HUES64 (cell line): ENCODE data around the gene PHYHD1. TPM values are rescaled to one million over a fixed set of nuclear protein-coding genes. Genes with fewer than 3 reads are reported as not detected.
A peak's percentile ranks its signal among the peaks of the same experiment; 100 is the strongest.

Source experiments
- H3K27ac ChIP-seq: 2 replicates; pipeline ENCODE4 v1.7.0; 2013; ENCODE audit warnings: low read depth, low read length, inconsistent platforms
- H3K27me3 ChIP-seq: 2 replicates; pipeline ENCODE4 v1.6.1; 2013; ENCODE audit warnings: mild to moderate bottlenecking, low read length; ENCODE audit not compliant: insufficient read depth
- H3K36me3 ChIP-seq: 2 replicates; pipeline ENCODE4 v1.6.1; 2013; ENCODE audit warnings: mild to moderate bottlenecking, low read length; ENCODE audit not compliant: insufficient read depth
- H3K4me1 ChIP-seq: 2 replicates; pipeline ENCODE4 v1.6.1; 2013; ENCODE audit warnings: mild to moderate bottlenecking, low read length, moderate library complexity; ENCODE audit not compliant: insufficient read depth
- H3K4me3 ChIP-seq: 2 replicates; pipeline ENCODE4 v1.5.1; 2013; ENCODE audit warnings: mild to moderate bottlenecking, low read length, moderate library complexity
- H3K9ac ChIP-seq: 2 replicates; pipeline ENCODE4 v1.6.1; 2013; ENCODE audit warnings: mild to moderate bottlenecking, low read depth, low read length
- H3K9me3 ChIP-seq: 2 replicates; pipeline ENCODE4 v1.6.1; 2013; ENCODE audit warnings: low read depth, low read length; ENCODE audit not compliant: insufficient read depth
- WGBS: fragments of 150-250, 120-280 bp; methylation state at CpG from one replicate; pipeline ENCODE4 v1.1.7; 2013; ENCODE audit warnings: missing lambda C conversion rate; 5-methylcytosine and 5-hydroxymethylcytosine counted together
- polyA plus RNA-seq, 2 experiments: library from polyadenylated mRNA; stranded (reverse); fragments of 50-300 nt; gene quantifications; one replicate each; pipeline ENCODE4 v1.2.3, GENCODE V29; 2013

Gene PHYHD1
- 7.6 TPM for polyA plus RNA-seq (2013, experiment 1 of 2)
- polyA plus RNA-seq (2013, experiment 2 of 2) = 9.9 TPM

DNA sequence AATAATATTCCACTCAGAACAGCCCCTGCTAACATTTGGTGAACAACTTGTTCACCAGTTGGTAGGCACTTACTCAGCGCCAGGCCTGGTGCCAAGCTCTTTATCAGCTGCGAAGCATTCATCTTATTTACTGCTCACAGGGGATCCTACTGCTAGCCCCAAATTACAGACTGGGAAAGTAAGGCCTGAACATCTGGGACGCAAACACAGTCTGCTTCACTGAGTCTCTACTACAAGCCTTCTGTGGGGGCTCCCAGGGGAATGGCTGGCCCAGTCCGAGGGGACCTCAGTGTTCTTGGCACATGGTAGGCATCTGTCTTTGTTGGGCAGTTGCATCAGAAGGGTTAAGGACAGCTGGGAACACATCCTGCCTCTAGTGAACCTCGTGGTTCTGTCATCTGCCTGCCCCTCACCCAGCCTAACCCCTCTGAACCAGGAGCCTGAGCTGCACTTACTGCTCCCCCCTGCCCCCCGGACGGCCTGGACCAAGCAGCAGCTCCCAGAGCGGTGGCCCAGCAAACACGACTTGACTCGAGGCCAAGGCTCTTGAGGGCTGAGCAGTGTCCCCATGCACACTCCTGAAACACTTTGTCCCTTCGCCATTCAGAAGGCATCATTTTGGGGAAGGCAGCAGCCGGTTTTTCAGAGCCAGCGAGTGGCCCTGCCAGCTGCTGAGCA is at the start of gene PHYHD1:
Gene PHYHD1 (plus strand): TSS at position 602 of the 678 bp plus-strand sequence. CDS start 1,342 bp downstream, outside the sequence.
- no peaks in the 10 kb centered on the region for H3K27me3 ChIP-seq
- WGBS = 84% methylated on average over 13 of the region's 13 CpGs
- H3K36me3 ChIP-seq = peaks cover 34% of the 10 kb centered on the region
- peaks cover 5% of the 10 kb centered on the region for H3K4me1 ChIP-seq
- peak within 1 kb of the TSS; percentile 80 for H3K27ac ChIP-seq
- no peaks in the 10 kb centered on the region for H3K9me3 ChIP-seq
- peak within 1 kb of the TSS; percentile 64; the same call in 1 of the 2 replicates for H3K9ac ChIP-seq
- H3K4me3 ChIP-seq = peak within 1 kb of the TSS; percentile 59

DNA sequence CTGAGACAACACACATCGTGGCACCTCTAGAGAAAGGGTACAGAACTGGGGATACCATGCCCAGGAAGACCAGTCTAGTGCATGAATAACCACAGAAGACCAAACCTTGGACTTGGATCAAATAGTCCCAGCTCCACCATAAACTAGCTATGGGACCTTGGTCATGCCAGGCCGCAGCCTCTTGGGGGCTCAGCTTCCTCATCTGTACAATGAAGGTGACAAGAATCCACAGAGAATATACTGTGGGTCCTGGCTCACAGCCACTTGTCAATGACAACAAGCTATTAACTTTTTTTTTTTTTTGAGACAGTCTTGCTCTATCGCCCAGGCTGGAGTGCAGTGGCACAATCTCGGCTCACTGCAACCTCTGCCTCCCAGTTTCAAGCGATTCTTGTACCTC is 42.9 kb upstream of the PHYHD1 start:
- Histone ChIP-seq H3K9ac (no peak overlapping the region), H3K36me3 (no peaks in the 10 kb centered on the region), H3K9me3 (no peaks in the 10 kb centered on the region), H3K27ac (no peak overlapping the region), H3K27me3 (no peaks in the 10 kb centered on the region), H3K4me1 (peaks cover 7% of the 10 kb centered on the region; the same call in 1 of the 2 replicates), H3K4me3 (no peak overlapping the region)
- WGBS = 97% methylated on average over 5 of the region's 5 CpGs

DNA sequence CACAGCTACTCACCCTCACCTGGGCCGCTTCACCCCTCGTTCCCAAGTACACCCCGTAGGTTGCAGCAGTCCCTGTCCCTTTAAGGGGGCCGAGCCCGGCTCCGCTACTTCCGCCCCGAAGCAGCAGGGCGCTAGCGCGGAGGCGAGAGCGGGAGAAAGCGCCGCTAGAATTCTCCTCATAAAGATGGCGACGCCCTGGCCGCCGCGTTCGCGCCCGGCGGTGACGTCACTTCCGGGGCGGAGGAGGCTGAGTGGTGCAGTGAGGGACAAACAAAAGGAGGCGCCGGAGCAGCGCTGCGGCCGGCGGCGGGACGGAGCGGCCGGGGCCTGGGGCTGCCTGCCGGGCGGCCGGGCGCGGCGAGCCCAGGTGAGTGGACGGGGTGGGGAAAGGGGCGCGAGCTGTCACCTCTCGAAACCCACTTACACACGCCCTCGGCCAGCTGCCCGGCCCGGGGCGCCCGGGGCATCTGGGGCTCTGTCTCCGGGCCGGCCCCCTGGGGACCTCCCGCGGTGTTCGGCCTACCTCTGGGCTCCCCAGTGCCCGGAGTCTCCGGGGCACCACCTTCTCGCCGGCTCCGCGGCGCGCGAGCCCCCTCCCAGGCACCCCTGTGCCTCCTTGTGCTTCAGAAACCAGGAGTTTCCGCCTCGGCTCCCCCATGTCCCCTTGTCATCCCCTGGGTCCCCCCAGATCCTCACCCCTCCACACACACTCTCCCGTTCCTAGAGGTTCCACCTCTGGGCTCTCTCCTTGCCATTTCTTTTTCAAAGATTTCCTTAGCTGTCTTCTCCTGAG is 38.7 kb upstream of the PHYHD1 start, which contains the start of the genes KYAT1 and LRRC8A:
Gene KYAT1 (minus strand): TSS at position 67 of the 793 bp plus-strand sequence. CDS start 36,545 bp downstream, outside the sequence.
Gene LRRC8A (plus strand): TSS at position 250 of the 793 bp plus-strand sequence. CDS start 25,032 bp downstream, outside the sequence.
- Histone ChIP-seq H3K9me3 (no peaks in the 10 kb centered on the region), H3K36me3 (peaks cover 24% of the 10 kb centered on the region), H3K4me1 (peaks cover 12% of the 10 kb centered on the region; the same call in 1 of the 2 replicates), H3K27me3 (no peaks in the 10 kb centered on the region), H3K4me3 (peak within 1 kb of the TSS; percentile 99), H3K9ac (peak within 1 kb of the TSS; percentile 95), H3K27ac (peak within 1 kb of the TSS; percentile 83)
- under 1% methylated on average over 70 of the region's 70 CpGs for WGBS

DNA sequence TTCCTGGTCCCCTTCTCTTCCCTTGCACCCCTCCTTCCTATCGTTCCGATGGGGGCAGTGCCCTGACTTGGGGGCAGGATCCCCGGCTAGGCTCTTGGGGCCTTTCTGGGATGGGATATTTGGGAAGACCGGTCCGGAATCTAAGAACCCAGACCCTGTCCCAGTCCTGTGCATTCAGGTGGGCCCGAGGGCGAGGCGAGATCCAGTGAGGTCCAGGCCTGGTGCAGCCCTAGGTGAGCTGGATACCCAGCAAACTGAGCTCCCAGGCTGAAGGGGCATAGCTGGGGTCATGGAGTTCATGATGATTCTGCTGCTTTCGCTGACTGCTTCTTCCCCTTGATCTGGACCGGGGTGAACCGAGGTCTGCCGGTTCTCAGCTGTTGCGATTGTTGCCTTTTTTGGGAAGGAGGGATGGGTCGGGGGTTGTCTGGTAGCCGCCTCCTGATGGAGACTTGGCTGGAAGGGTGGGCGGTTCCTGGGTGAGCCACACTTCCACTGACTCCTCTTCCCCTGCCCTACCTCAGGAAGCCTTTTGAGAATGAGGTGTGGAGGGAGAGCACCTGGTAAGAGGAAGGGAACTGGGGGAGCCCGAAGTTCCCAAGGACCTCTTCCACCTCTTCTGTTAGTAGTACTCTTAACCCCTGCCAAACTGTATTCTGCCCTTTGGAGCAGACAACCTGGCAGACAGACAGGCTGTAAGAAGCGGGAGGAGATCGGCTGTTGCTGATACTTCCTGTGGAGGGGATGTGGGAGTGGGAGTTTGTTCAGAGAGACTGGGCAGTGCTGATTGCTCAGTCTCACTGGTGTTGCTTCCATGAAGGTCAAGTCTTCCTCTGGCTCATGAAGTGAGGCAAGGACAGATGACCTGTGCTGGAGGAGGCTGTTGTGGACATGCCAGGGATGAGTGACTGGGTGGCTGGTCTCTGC is 37.8 kb upstream of the PHYHD1 start:
- H3K27me3 ChIP-seq = no peaks in the 10 kb centered on the region
- peak overlapping the region; percentile 75 for H3K27ac ChIP-seq
- peaks cover 28% of the 10 kb centered on the region for H3K36me3 ChIP-seq
- H3K4me3 ChIP-seq = peak overlapping the region; percentile 99
- 5% methylated on average over 15 of the region's 19 CpGs for WGBS
- no peaks in the 10 kb centered on the region for H3K9me3 ChIP-seq
- H3K4me1 ChIP-seq = peaks cover 15% of the 10 kb centered on the region; the same call in 1 of the 2 replicates
- H3K9ac ChIP-seq = peak overlapping the region; percentile 95

DNA sequence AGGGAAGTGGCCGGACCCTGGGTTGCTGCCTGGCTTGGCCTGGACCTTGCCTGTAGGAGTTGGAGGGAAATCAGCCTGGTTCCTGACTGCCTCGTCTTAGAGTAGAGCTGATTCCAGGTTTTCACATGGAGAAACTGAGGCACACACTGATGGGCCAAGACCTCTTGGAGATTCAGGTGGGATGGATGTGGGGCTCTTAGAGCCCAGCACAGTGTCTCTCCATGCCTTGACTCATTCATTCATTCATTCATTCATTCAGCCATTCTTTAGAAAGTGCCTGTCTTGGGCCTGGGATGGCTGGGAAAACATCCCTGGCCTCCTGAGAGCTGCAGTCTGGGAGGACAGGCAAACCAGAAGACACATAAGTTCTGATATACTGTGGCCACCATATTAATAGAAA is 36.6 kb upstream of the PHYHD1 start:
- Histone ChIP-seq H3K9ac (no peak overlapping the region), H3K27ac (no peak overlapping the region), H3K27me3 (no peaks in the 10 kb centered on the region), H3K4me1 (peaks cover 25% of the 10 kb centered on the region; the same call in 1 of the 2 replicates), H3K4me3 (no peak overlapping the region), H3K36me3 (peaks cover 33% of the 10 kb centered on the region), H3K9me3 (no peaks in the 10 kb centered on the region)
- 94% methylated on average over 2 of the region's 2 CpGs for whole genome bisulfite sequencing

DNA sequence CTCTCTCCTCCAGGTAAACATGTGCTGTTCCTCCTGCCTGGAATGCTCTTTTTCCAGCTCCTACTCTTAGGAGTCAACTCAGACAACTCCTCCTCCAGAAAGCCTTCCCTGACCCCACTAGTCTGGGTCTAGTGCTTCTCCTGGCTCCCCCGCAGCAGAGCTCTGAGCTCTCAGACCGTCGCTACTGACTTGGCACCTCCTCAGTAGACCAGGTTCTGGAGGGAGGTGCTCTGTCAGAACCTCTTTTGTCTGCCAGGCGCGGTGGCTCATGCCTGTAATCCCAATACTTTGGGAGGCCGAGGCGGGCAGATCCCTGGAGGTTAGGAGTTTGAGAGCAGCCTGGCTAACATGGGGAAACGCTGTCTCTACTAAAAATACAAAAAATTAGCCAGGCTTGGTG is 35.4 kb upstream of the PHYHD1 start:
- no peak overlapping the region for H3K9ac ChIP-seq
- H3K4me3 ChIP-seq = no peak overlapping the region
- H3K4me1 ChIP-seq = peaks cover 19% of the 10 kb centered on the region; the same call in 1 of the 2 replicates
- peaks cover 38% of the 10 kb centered on the region for H3K36me3 ChIP-seq
- WGBS = 89% methylated on average over 8 of the region's 8 CpGs
- no peaks in the 10 kb centered on the region for H3K9me3 ChIP-seq
- H3K27ac ChIP-seq = no peak overlapping the region
- H3K27me3 ChIP-seq = no peaks in the 10 kb centered on the region

DNA sequence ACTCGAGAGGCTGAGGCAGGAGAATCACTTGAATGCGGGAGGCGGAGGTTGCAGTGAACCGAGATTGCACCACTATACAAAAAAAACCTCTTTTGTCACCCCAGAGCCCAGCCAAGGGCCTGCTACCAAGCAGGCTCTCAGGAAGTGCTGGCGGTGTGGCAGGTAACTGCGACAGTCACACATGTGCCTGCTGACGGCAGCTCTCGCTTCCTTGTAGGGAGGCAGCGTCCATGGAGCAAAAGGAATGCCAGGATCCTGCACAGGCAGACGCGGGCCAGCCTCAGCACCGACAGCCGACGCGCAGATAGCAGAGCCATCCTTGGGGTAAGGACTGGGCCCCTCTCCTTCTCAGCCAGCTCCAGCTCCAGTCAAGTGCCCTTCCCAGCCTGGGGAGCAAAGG is 35.0 kb upstream of the PHYHD1 start:
- no peak overlapping the region; the same call in 1 of the 2 replicates for H3K27ac ChIP-seq
- H3K4me3 ChIP-seq = no peak overlapping the region
- no peaks in the 10 kb centered on the region for H3K9me3 ChIP-seq
- H3K4me1 ChIP-seq = peaks cover 19% of the 10 kb centered on the region; the same call in 1 of the 2 replicates
- no peak overlapping the region for H3K9ac ChIP-seq
- H3K36me3 ChIP-seq = peaks cover 42% of the 10 kb centered on the region
- H3K27me3 ChIP-seq = no peaks in the 10 kb centered on the region
- 94% methylated on average over 15 of the region's 15 CpGs for WGBS

DNA sequence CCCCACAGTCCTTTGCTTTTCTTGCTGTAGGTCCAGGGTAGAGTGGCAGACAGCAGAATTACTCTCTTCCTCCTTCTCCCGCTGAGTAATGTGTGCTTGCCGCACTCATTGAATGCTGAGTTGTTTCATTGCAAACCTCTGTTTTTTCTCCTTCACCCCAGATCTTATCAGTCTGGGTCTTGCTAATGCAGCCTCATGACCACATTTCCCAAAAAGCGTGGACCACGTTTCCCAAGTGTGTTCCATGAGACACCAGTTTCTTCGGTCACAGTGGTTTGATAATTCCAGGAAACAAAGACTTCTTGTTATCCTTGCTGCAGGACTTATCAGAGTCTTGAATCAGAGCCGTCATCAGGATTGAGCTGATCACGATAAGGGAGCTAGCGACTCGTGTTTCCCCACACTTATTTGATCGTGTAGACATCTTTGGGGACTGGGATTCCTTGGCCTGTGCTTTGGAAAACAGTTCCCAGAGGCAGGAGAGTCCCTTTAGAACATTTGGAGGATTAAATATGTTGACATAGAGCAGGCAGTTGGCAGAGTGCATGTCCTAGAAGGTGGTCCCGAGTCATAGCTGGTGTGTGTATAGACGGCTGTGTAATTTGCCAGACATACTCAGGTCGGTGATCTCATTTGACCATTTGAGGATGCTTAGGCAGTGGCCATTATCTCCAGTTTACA is 34.4 kb upstream of the PHYHD1 start:
- H3K4me1 ChIP-seq = peaks cover 19% of the 10 kb centered on the region; the same call in 1 of the 2 replicates
- H3K36me3 ChIP-seq = peaks cover 44% of the 10 kb centered on the region
- no peaks in the 10 kb centered on the region for H3K27me3 ChIP-seq
- H3K9me3 ChIP-seq = no peaks in the 10 kb centered on the region
- WGBS = 91% methylated on average over 13 of the region's 13 CpGs
- H3K4me3 ChIP-seq = no peak overlapping the region
- H3K9ac ChIP-seq = no peak overlapping the region
- no peak overlapping the region; the same call in 1 of the 2 replicates for H3K27ac ChIP-seq

DNA sequence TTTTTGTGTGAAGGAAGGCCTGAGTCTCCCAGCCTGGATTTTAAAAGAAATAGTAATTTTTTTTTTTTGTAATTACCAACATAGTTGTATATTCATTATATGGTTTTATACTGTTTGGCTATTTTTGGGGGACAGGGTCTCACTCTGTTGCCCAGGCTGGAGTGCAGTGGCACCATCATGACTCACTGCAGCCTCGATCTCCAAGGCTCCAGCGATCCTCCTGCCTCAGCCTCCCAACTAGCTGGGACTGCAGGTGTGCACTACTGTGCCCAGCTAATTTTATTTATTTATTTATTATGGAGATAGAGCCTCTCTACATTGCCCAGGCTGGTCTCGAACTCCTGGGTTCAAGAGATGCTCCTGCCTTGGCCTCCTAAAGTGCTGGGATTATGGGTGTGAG is 33.7 kb upstream of the PHYHD1 start:
- WGBS = 98% methylated on average over 3 of the region's 3 CpGs
- peaks cover 19% of the 10 kb centered on the region; the same call in 1 of the 2 replicates for H3K4me1 ChIP-seq
- H3K9me3 ChIP-seq = no peaks in the 10 kb centered on the region
- H3K9ac ChIP-seq = no peak overlapping the region
- no peak overlapping the region for H3K4me3 ChIP-seq
- peaks cover 51% of the 10 kb centered on the region for H3K36me3 ChIP-seq
- no peaks in the 10 kb centered on the region for H3K27me3 ChIP-seq
- H3K27ac ChIP-seq = peak overlapping the region; percentile 24; the same call in 1 of the 2 replicates

DNA sequence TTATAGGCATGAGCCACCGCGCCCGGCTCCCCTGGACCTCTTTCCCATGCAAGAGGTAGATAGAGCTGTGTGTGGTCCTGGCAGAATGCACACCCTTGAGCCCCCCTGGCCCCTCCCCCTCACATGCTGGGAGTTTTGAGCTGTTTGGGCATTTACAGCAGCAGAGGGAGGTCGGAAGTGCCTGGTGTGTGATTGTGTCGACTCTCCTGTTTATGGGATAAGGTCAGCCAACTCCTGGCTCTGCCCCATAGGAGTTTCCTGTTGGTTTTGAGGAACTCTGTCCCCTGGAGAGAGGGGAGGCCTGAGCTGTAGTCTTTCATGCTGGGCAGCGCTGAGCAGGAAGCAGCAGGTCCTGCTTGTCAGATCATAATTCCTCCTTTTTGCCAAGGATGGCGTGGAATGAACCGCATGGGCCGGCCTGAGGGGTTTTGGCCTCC is 32.9 kb upstream of the PHYHD1 start:
- Histone ChIP-seq H3K36me3 (peaks cover 57% of the 10 kb centered on the region), H3K27ac (peak overlapping the region; percentile 84; the same call in 1 of the 2 replicates), H3K4me3 (no peak overlapping the region), H3K27me3 (no peaks in the 10 kb centered on the region), H3K9me3 (no peaks in the 10 kb centered on the region), H3K9ac (peak overlapping the region; percentile 7; the same call in 1 of the 2 replicates), H3K4me1 (peaks cover 19% of the 10 kb centered on the region; the same call in 1 of the 2 replicates)
- WGBS = 27% methylated on average over 9 of the region's 9 CpGs
